BJ (cell line): ENCODE measurements around the gene SLC39A2. TPM values are rescaled to one million over a fixed set of nuclear protein-coding genes. Genes with fewer than 3 reads are reported as not detected.

ENCODE experiments used
- CTCF ChIA-PET: fragments of 350-600 bp; formaldehyde crosslinking; extraction: SDS; loops from one replicate; lab custom pipeline; 2021; ENCODE audit warnings: antibody characterized with exemption, inconsistent platforms; lab: Yijun Ruan, JAX
- POLR2A ChIA-PET: fragments of 300-600 bp; sonication (Branson Sonifier 250); formaldehyde crosslinking; extraction: SDS; loops from one replicate; lab custom pipeline; 2021; ENCODE audit warnings: antibody characterized with exemption; lab: Charles Lee
- DNase-seq: peaks from one replicate; pipeline ENCODE4 v3.0.0-alpha.2; 2011; ENCODE audit warnings: low read depth
- H3K27me3 ChIP-seq: 2 replicates; pipeline ENCODE4 v1.6.0; 2011; ENCODE audit warnings: low read length; ENCODE audit not compliant: control insufficient read depth, insufficient read depth
- H3K36me3 ChIP-seq: 2 replicates; pipeline ENCODE4 v1.5.1; 2011; ENCODE audit warnings: low read length; ENCODE audit not compliant: control insufficient read depth, insufficient read depth
- H3K4me3 ChIP-seq: 2 replicates; pipeline ENCODE4 v1.5.1; 2011; ENCODE audit warnings: low read depth, mild to moderate bottlenecking, control low read depth, low read length
- CTCF ChIP-seq: IDR thresholded peaks from 2 replicates; pipeline ENCODE4 v1.5.1; 2011; ENCODE audit warnings: low read depth, mild to moderate bottlenecking, control low read depth, inconsistent platforms, low read length, moderate library complexity; ENCODE audit not compliant: insufficient read depth
- polyA plus RNA-seq: library from polyadenylated mRNA; depleted of rRNA; stranded (reverse); fragments of >200 nt; gene quantifications from 2 replicates; pipeline ENCODE4 v1.2.3, GENCODE V29; 2011

SLC39A2 gene
- polyA plus RNA-seq, 1 experiment, result not detected

- no peak overlapping the region for H3K4me3 ChIP-seq
- POLR2A ChIA-PET, result no interaction called here
- no peak for DNase-seq
- H3K27me3 ChIP-seq, result peaks cover 6% of the 10 kb centered on the region; the same call in 1 of the 2 replicates
- no peak for TF ChIP-seq CTCF
- CTCF ChIA-PET, result interaction anchor here (0.7 to 15.6 kb wide), 18 partner anchors 11 to 158 kb away, joined by 3 to 233 read pairs (median 20); partner anchors contain the start of genes ARHGEF40, RNASE13, RNASE7 and RNASE8
- no peaks in the 10 kb centered on the region for H3K36me3 ChIP-seq
Observed at GRCh38 chr14:21016413-21017190, 17.5 kb downstream of the SLC39A2 start.

DNA sequence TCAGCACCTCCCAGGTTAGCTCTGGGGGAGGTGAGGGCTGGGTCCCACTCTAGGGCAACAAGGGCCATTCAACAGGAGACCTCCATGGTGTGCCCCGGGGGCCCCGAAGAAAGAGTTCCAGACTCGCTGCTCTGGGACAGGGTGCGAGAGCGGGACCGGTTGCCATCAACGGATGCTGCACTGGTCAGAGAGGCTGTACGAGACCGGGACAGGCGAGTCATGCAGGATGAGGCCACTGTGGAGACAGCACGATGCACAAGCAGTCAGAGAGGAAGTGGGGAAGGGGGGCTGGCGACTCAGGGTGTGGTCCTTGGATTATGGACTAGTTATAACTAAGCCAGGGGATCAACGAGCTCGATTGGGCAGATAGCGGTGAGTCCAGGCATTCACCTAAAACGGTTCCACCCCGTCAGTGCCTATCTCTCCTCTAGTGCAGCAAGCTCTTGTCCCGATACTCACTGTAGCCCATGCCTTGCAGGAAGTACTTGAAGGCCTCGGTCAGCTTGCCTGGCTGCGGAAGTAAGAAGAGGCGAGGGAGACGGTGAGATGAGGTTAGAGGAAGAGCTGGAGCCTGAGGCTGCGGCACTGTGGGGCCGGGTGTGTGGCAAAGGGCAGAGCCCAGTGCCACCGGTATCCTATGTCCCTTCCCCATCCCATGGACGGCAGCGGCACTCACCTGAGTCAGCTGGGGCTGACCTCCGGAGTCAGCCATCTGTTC lies 18.6 kb downstream of the SLC39A2 start:
- H3K36me3 ChIP-seq, result no peaks in the 10 kb centered on the region
- peaks cover 14% of the 10 kb centered on the region for H3K27me3 ChIP-seq
- CTCF ChIA-PET, result interaction anchor here (0.7 to 15.6 kb wide), 7 partner anchors 13 to 89 kb away, joined by 3 to 233 read pairs (median 14); partner anchors contain the start of genes RNASE7, TMEM253 and ZNF219
- no peak for DNase-seq
- H3K4me3 ChIP-seq, result no peak overlapping the region
- TF ChIP-seq CTCF, result no peak
- POLR2A ChIA-PET, result no interaction called here

DNA sequence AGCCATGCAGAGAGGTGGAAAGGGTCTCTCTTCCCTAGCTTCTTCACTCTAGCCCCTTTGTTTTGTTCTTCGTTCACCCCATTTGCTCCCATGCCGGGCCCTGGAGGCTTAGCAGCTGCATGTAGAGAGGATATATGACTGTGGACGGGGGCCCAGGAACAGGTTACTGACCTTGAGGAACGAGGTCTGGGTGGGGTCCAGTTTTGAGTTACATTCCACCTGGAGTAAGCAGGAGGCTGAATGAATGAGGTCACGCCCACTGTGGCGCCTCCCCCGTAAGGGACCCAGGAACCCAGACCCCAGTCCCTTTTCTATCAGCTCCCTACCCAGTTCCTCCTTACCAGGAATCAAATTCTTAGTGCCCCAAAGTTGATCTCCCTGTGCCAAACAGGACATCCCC lies 19.2 kb downstream of the SLC39A2 start:
- no peak for TF ChIP-seq CTCF
- H3K27me3 ChIP-seq, result peaks cover 18% of the 10 kb centered on the region
- ChIA-PET POLR2A (no interaction called here), CTCF (interaction anchor here (1.5 to 15.6 kb wide), 6 partner anchors 10 to 88 kb away, joined by 5 to 233 read pairs (median 106); partner anchors contain the start of genes RNASE7, TMEM253 and ZNF219)
- DNase-seq, result no peak
- no peak overlapping the region for H3K4me3 ChIP-seq
- H3K36me3 ChIP-seq, result no peaks in the 10 kb centered on the region

DNA sequence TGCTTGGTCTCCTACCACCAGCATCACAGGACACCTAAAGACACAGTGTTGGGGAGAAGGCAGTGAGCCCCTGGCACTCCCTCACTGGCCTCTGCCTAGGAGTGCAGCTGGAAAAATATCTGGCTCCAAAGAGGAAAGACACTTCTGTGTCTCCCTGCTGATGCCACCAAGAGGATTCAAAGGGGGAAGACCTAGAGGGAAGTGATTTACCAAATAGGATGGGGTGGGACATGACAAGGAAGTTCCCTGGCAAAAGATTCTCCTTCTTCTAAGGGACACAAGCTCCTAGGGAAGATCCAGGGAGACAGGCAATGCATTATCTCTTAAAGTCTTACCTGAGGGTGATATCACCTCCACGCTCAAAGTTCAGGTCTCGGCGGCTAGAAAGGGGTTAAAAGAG lies 19.7 kb downstream of the SLC39A2 start:
- H3K27me3 ChIP-seq, result peaks cover 22% of the 10 kb centered on the region
- ChIA-PET POLR2A (no interaction called here), CTCF (interaction anchor here (1.0 to 15.6 kb wide), 9 partner anchors 9 to 88 kb away, joined by 3 to 233 read pairs (median 6); partner anchors contain the start of genes RNASE7, TMEM253 and ZNF219)
- no peak for DNase-seq
- H3K36me3 ChIP-seq, result no peaks in the 10 kb centered on the region
- no peak overlapping the region for H3K4me3 ChIP-seq
- no peak for TF ChIP-seq CTCF

GRCh38 chr14:21019366-21019765 lies 20.3 kb downstream of the SLC39A2 start:
- DNase-seq, result no peak
- H3K36me3 ChIP-seq, result no peaks in the 10 kb centered on the region
- no peak overlapping the region for H3K4me3 ChIP-seq
- no peak for TF ChIP-seq CTCF
- POLR2A ChIA-PET, result no interaction called here
- CTCF ChIA-PET, result interaction anchor here (1.0 to 15.6 kb wide), 9 partner anchors 9 to 87 kb away, joined by 3 to 233 read pairs (median 6); partner anchors contain the start of genes RNASE7, TMEM253 and ZNF219
- peaks cover 24% of the 10 kb centered on the region for H3K27me3 ChIP-seq
